Measurements from ENCODE around the gene PSD2. TPM values are rescaled to one million over a fixed set of nuclear protein-coding genes. Genes with fewer than 3 reads are reported as not detected.

Gene PSD2
- total and polyA plus RNA-seq, 2 experiments from 2014 or later: 0.08 to 0.10 TPM

DNA sequence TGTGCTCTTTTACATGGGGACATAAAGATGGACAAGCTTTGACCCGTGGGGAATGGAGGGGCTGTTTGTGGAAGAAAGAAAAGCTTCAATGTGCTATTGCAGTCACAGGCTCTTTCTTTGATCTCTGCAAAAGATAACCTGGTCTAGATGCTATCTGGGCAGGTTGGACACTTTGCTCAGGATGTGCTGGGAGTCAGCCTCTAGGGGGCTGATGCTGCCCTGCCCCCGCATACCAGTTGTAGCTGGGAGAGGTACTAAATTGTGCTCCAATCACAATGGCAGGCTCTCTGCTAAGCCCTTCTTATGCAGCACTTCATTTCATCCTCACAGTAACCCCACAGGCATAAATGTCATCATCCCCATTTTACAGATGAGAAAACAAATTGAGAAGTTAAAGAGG is 67.2 kb downstream of the PSD2 start:
- ATAC-seq (peak; percentile 69), DNase-seq (ENCODE audit: low spot score) (peak; percentile 42)
- Histone ChIP-seq H3K4me1 (ENCODE audit: insufficient read depth) (0 out of 2 replicates have a peak, but pooled peaks cover 4% of the 10 kb centered on the region), H3K4me3 (no peak overlapping the region), H4K20me1 (replicated peaks; ENCODE audit: insufficient read depth) (no peaks in the 10 kb centered on the region), H3K9me2 (ENCODE audit: insufficient read depth) (no peaks in the 10 kb centered on the region), H3K27ac (ENCODE audit: low read depth) (no peak overlapping the region), H2AFZ (no peak overlapping the region), H3K79me2 (replicated peaks; ENCODE audit: insufficient read depth) (no peaks in the 10 kb centered on the region), H3F3A (replicated peaks; ENCODE audit: low read depth) (no peaks in the 10 kb centered on the region), H3K36me3 (ENCODE audit: insufficient read depth) (no peaks in the 10 kb centered on the region), H3K4me2 (no peak overlapping the region), H3K27me3 (ENCODE audit: insufficient read depth) (no peaks in the 10 kb centered on the region; the same call in 1 of the 2 replicates)
- Mint-ChIP-seq H3K9me3 (no peaks in the 10 kb centered on the region), H3K27ac (no peak overlapping the region), H3K36me3 (ENCODE audit: low read depth) (no peaks in the 10 kb centered on the region), H3K27me3 (ENCODE audit: insufficient read depth, low read depth, poor library complexity) (peaks cover 8% of the 10 kb centered on the region), H3K4me1 (peaks cover 9% of the 10 kb centered on the region; the same call in 2 of the 3 replicates), H3K4me3 (no peak overlapping the region)
- TF ChIP-seq EZH2phosphoT487 (IDR thresholded peaks at IDR 0.05; ENCODE audit: unreplicated experiment): no peak
- no peak for TF ChIP-seq NANOG (IDR thresholded peaks at IDR 0.05; ENCODE audit: borderline replicate concordance)
- TF ChIP-seq ZNF114 (CRISPR knock-in tag; IDR thresholded peaks at IDR 0.05): no peak
- no peak for TF ChIP-seq ZNF331 (CRISPR knock-in tag; IDR thresholded peaks at IDR 0.05; ENCODE audit: low read depth)
- no peak for TF ChIP-seq EZH2 (IDR thresholded peaks at IDR 0.05; ENCODE audit: low read depth, unreplicated experiment)
- TF ChIP-seq, protein P1, sequence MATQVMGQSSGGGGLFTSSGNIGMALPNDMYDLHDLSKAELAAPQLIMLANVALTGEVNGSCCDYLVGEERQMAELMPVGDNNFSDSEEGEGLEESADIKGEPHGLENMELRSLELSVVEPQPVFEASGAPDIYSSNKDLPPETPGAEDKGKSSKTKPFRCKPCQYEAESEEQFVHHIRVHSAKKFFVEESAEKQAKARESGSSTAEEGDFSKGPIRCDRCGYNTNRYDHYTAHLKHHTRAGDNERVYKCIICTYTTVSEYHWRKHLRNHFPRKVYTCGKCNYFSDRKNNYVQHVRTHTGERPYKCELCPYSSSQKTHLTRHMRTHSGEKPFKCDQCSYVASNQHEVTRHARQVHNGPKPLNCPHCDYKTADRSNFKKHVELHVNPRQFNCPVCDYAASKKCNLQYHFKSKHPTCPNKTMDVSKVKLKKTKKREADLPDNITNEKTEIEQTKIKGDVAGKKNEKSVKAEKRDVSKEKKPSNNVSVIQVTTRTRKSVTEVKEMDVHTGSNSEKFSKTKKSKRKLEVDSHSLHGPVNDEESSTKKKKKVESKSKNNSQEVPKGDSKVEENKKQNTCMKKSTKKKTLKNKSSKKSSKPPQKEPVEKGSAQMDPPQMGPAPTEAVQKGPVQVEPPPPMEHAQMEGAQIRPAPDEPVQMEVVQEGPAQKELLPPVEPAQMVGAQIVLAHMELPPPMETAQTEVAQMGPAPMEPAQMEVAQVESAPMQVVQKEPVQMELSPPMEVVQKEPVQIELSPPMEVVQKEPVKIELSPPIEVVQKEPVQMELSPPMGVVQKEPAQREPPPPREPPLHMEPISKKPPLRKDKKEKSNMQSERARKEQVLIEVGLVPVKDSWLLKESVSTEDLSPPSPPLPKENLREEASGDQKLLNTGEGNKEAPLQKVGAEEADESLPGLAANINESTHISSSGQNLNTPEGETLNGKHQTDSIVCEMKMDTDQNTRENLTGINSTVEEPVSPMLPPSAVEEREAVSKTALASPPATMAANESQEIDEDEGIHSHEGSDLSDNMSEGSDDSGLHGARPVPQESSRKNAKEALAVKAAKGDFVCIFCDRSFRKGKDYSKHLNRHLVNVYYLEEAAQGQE (IDR thresholded peaks at IDR 0.05; ENCODE audit: unreplicated experiment): no peak
- no peak for TF ChIP-seq POLR2AphosphoS5 (IDR thresholded peaks at IDR 0.05; ENCODE audit: low read depth)
- TF ChIP-seq, protein P2, sequence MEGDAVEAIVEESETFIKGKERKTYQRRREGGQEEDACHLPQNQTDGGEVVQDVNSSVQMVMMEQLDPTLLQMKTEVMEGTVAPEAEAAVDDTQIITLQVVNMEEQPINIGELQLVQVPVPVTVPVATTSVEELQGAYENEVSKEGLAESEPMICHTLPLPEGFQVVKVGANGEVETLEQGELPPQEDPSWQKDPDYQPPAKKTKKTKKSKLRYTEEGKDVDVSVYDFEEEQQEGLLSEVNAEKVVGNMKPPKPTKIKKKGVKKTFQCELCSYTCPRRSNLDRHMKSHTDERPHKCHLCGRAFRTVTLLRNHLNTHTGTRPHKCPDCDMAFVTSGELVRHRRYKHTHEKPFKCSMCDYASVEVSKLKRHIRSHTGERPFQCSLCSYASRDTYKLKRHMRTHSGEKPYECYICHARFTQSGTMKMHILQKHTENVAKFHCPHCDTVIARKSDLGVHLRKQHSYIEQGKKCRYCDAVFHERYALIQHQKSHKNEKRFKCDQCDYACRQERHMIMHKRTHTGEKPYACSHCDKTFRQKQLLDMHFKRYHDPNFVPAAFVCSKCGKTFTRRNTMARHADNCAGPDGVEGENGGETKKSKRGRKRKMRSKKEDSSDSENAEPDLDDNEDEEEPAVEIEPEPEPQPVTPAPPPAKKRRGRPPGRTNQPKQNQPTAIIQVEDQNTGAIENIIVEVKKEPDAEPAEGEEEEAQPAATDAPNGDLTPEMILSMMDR (conservative IDR thresholded peaks at IDR 0.05; ENCODE audit: low read depth in 2 of 2): peak; percentile 36 to 41

DNA sequence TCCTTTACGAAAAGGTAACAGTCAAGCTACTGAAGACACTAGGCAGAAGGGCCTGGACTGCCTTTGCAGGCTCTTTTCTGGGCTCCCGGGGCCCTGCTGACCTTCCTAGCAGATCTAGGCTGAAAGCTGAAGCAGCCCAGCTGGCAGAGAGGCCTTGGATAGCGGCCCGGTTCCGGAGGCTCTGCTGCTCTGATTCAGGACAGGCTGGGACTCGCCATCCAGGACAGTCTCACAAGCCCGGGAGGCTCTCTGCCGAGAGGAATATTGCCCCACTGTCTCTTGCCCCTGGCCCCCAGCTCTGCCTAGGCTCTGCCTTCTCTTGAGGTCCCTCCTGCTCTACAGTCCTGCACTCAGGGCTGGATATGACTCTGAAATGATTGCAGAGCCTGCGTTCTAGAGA is 67.8 kb downstream of the PSD2 start:
- H3K27ac ChIP-seq (ENCODE audit: low read depth): no peak overlapping the region
- ATAC-seq (no peak), DNase-seq (ENCODE audit: low spot score) (no peak)
- peak overlapping the region; percentile 78 for H2AFZ ChIP-seq
- Mint-ChIP-seq H3K9me3 (no peaks in the 10 kb centered on the region), H3K4me3 (no peak overlapping the region), H3K27me3 (ENCODE audit: insufficient read depth, low read depth, poor library complexity) (peaks cover 8% of the 10 kb centered on the region), H3K4me1 (peaks cover 9% of the 10 kb centered on the region; the same call in 2 of the 3 replicates), H3K36me3 (ENCODE audit: low read depth) (no peaks in the 10 kb centered on the region), H3K27ac (no peak overlapping the region)
- no peaks in the 10 kb centered on the region for H3F3A ChIP-seq (replicated peaks; ENCODE audit: low read depth)
- H3K36me3 ChIP-seq (ENCODE audit: insufficient read depth): no peaks in the 10 kb centered on the region
- H3K79me2 ChIP-seq (replicated peaks; ENCODE audit: insufficient read depth): no peaks in the 10 kb centered on the region
- H3K4me3 ChIP-seq: no peak overlapping the region
- 0 out of 2 replicates have a peak, but pooled peaks cover 4% of the 10 kb centered on the region for H3K4me1 ChIP-seq (ENCODE audit: insufficient read depth)
- no peaks in the 10 kb centered on the region for H3K9me2 ChIP-seq (ENCODE audit: insufficient read depth)
- H3K27me3 ChIP-seq (ENCODE audit: insufficient read depth): no peaks in the 10 kb centered on the region; the same call in 1 of the 2 replicates
- H3K4me2 ChIP-seq: no peak overlapping the region
- H4K20me1 ChIP-seq (replicated peaks; ENCODE audit: insufficient read depth): no peaks in the 10 kb centered on the region
- TF ChIP-seq EZH2phosphoT487 (IDR thresholded peaks at IDR 0.05; ENCODE audit: unreplicated experiment) (no peak), ZNF114 (CRISPR knock-in tag; IDR thresholded peaks at IDR 0.05) (no peak), STAT1 (IDR thresholded peaks at IDR 0.05; ENCODE audit: unreplicated experiment) (no peak), NANOG (IDR thresholded peaks at IDR 0.05; ENCODE audit: borderline replicate concordance) (no peak)
- TF ChIP-seq, protein P3, sequence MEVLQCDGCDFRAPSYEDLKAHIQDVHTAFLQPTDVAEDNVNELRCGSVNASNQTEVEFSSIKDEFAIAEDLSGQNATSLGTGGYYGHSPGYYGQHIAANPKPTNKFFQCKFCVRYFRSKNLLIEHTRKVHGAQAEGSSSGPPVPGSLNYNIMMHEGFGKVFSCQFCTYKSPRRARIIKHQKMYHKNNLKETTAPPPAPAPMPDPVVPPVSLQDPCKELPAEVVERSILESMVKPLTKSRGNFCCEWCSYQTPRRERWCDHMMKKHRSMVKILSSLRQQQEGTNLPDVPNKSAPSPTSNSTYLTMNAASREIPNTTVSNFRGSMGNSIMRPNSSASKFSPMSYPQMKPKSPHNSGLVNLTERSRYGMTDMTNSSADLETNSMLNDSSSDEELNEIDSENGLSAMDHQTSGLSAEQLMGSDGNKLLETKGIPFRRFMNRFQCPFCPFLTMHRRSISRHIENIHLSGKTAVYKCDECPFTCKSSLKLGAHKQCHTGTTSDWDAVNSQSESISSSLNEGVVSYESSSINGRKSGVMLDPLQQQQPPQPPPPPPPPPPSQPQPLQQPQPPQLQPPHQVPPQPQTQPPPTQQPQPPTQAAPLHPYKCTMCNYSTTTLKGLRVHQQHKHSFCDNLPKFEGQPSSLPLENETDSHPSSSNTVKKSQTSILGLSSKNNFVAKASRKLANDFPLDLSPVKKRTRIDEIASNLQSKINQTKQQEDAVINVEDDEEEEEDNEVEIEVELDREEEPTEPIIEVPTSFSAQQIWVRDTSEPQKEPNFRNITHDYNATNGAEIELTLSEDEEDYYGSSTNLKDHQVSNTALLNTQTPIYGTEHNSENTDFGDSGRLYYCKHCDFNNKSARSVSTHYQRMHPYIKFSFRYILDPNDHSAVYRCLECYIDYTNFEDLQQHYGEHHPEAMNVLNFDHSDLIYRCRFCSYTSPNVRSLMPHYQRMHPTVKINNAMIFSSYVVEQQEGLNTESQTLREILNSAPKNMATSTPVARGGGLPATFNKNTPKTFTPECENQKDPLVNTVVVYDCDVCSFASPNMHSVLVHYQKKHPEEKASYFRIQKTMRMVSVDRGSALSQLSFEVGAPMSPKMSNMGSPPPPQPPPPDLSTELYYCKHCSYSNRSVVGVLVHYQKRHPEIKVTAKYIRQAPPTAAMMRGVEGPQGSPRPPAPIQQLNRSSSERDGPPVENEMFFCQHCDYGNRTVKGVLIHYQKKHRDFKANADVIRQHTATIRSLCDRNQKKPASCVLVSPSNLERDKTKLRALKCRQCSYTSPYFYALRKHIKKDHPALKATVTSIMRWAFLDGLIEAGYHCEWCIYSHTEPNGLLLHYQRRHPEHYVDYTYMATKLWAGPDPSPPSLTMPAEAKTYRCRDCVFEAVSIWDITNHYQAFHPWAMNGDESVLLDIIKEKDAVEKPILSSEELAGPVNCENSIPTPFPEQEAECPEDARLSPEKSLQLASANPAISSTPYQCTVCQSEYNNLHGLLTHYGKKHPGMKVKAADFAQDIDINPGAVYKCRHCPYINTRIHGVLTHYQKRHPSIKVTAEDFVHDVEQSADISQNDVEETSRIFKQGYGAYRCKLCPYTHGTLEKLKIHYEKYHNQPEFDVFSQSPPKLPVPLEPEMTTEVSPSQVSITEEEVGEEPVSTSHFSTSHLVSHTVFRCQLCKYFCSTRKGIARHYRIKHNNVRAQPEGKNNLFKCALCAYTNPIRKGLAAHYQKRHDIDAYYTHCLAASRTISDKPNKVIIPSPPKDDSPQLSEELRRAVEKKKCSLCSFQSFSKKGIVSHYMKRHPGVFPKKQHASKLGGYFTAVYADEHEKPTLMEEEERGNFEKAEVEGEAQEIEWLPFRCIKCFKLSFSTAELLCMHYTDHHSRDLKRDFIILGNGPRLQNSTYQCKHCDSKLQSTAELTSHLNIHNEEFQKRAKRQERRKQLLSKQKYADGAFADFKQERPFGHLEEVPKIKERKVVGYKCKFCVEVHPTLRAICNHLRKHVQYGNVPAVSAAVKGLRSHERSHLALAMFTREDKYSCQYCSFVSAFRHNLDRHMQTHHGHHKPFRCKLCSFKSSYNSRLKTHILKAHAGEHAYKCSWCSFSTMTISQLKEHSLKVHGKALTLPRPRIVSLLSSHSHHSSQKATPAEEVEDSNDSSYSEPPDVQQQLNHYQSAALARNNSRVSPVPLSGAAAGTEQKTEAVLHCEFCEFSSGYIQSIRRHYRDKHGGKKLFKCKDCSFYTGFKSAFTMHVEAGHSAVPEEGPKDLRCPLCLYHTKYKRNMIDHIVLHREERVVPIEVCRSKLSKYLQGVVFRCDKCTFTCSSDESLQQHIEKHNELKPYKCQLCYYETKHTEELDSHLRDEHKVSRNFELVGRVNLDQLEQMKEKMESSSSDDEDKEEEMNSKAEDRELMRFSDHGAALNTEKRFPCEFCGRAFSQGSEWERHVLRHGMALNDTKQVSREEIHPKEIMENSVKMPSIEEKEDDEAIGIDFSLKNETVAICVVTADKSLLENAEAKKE (CRISPR knock-in tag; IDR thresholded peaks at IDR 0.05): no peak
